Measurements from ENCODE around the gene MLLT10. TPM values are rescaled to one million over a fixed set of nuclear protein-coding genes. Genes with fewer than 3 reads are reported as not detected.

MLLT10 gene
- total RNA-seq, 1 experiment from 2014 or later, result 48.4 TPM

DNA sequence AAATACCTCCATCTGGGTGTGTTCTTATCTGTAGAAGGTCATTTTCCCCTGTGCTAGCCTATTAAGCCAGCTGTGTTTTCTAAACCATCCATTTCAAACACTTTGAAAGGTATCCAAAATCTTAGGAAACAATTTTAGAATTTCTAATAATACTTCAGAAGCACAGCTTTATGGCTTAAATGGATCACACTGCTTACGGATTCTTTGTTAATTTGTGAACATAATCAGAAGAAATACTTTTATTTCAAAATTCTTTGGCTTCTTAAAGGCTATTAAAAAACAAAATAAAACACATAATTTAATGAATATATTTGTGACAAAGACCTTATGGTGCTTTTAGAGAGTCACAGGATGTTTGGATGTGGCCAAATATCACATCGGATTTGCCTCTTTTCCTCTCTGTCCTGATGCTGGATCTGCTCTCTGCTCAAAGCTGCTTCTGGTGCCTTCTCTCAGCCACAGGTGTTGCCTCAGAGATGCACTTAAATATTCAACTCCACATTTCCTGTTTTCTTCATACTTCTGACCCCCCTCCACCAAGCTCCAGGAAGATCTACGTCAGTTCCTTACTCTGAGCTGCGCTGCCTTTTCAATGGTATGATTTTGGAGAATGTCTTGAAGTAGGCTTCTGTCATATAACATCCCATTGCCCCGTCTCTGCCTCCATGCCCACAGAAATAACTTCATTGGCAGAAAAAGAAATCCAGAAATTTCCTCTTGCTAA lies 230.6 kb downstream of the MLLT10 start:
- ChIA-PET CTCF (no interaction called here), POLR2A (ENCODE audit: unreplicated experiment) (no interaction called here)
- no peaks in the 10 kb centered on the region for H3K4me1 ChIP-seq (replicated peaks; ENCODE audit: insufficient read depth)
- no peaks in the 10 kb centered on the region for H3F3A ChIP-seq (ENCODE audit: insufficient read depth, low read depth)
- BruUV-seq (replicated peaks), result no TSS peak
- no peaks in the 10 kb centered on the region for H3K9me2 ChIP-seq (ENCODE audit: insufficient read depth)
- no peak overlapping the region for H3K4me2 ChIP-seq
- no peak overlapping the region for H3K4me3 ChIP-seq
- no peaks in the 10 kb centered on the region for H3K9me3 ChIP-seq (ENCODE audit: insufficient read depth, low read depth)
- no peaks in the 10 kb centered on the region for H4K20me1 ChIP-seq (ENCODE audit: insufficient read depth)
- no peak overlapping the region for H2AFZ ChIP-seq
- H3K27me3 ChIP-seq (ENCODE audit: insufficient read depth, low read depth), result no peaks in the 10 kb centered on the region
- no peaks in the 10 kb centered on the region for H3K36me3 ChIP-seq (ENCODE audit: low read depth)
- intact Hi-C loops (cut with micrococcal nuclease; ENCODE audit: unreplicated experiment), result no loop called here
- no peak overlapping the region for H3K27ac ChIP-seq
- DNase-seq, result no peak
- no peak for TF ChIP-seq EZH2 (IDR thresholded peaks at IDR 0.05; ENCODE audit: low read depth)
- TF ChIP-seq, protein P1, sequence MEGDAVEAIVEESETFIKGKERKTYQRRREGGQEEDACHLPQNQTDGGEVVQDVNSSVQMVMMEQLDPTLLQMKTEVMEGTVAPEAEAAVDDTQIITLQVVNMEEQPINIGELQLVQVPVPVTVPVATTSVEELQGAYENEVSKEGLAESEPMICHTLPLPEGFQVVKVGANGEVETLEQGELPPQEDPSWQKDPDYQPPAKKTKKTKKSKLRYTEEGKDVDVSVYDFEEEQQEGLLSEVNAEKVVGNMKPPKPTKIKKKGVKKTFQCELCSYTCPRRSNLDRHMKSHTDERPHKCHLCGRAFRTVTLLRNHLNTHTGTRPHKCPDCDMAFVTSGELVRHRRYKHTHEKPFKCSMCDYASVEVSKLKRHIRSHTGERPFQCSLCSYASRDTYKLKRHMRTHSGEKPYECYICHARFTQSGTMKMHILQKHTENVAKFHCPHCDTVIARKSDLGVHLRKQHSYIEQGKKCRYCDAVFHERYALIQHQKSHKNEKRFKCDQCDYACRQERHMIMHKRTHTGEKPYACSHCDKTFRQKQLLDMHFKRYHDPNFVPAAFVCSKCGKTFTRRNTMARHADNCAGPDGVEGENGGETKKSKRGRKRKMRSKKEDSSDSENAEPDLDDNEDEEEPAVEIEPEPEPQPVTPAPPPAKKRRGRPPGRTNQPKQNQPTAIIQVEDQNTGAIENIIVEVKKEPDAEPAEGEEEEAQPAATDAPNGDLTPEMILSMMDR (conservative IDR thresholded peaks at IDR 0.05), result no peak
- no peaks in the 10 kb centered on the region for H3K79me2 ChIP-seq (ENCODE audit: low read depth)

DNA sequence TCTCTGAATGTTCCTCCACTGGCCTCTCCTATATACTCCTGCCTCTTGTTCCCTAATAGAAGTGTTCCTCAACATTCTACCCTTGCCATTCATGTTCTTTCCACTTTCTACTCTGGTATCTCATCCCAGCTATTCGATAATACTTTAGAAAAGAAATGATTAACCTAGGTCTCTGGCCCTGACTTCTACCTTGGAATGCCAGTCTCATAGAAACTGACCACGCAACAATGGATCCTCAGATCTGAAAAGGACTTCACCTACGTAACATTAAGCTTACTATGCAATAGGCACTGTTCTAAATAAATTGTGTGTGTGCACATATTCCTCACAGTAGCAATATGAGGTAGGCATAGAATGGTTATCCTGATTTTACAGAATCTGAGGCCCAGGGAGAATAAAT lies 235.0 kb downstream of the MLLT10 start:
- no peak for DNase-seq
- TF ChIP-seq, protein P1 (conservative IDR thresholded peaks at IDR 0.05), result no peak
- no peak for TF ChIP-seq EZH2 (IDR thresholded peaks at IDR 0.05; ENCODE audit: low read depth)
- no TSS peak for BruUV-seq (replicated peaks)
- no peaks in the 10 kb centered on the region for H3K9me2 ChIP-seq (ENCODE audit: insufficient read depth)
- no peaks in the 10 kb centered on the region for H3K9me3 ChIP-seq (ENCODE audit: insufficient read depth, low read depth)
- H3K36me3 ChIP-seq (ENCODE audit: low read depth), result no peaks in the 10 kb centered on the region
- no peak overlapping the region for H2AFZ ChIP-seq
- no peaks in the 10 kb centered on the region for H3K4me1 ChIP-seq (replicated peaks; ENCODE audit: insufficient read depth)
- H3F3A ChIP-seq (ENCODE audit: insufficient read depth, low read depth), result no peaks in the 10 kb centered on the region
- H3K27ac ChIP-seq, result no peak overlapping the region
- intact Hi-C loops (cut with micrococcal nuclease; ENCODE audit: unreplicated experiment), result no loop called here
- no peak overlapping the region for H3K4me3 ChIP-seq
- H3K27me3 ChIP-seq (ENCODE audit: insufficient read depth, low read depth), result no peaks in the 10 kb centered on the region
- CTCF ChIA-PET, result no interaction called here
- POLR2A ChIA-PET (ENCODE audit: unreplicated experiment), result interaction anchor here (0.6 kb wide), 1 partner anchor 983 kb away, joined by 3 read pairs; no protein-coding TSS in a partner anchor
- no peak overlapping the region for H3K4me2 ChIP-seq
- no peaks in the 10 kb centered on the region for H4K20me1 ChIP-seq (ENCODE audit: insufficient read depth)
- H3K79me2 ChIP-seq (ENCODE audit: low read depth), result no peaks in the 10 kb centered on the region

DNA sequence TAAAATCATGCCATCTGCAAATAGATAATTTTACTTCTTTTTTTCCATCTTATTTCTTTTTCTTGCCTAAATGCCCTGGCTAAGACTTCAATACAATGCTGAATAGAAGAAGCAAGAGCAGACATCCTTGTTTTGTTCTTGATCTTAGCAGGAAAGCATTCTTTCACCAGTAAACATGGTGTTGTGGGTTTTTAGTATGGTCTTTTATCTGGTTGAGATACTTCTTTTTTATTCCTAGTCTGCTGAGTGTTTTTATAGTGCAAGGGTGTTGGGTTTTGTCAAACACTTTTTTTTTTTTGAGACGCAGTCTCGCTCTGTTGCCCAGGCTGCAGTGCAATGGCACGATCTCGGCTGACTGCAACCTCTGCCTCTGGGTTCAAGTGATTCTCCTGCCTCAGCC lies 237.2 kb downstream of the MLLT10 start:
- H3K9me3 ChIP-seq (ENCODE audit: insufficient read depth, low read depth), result no peaks in the 10 kb centered on the region
- ChIA-PET CTCF (no interaction called here), POLR2A (ENCODE audit: unreplicated experiment) (no interaction called here)
- H3K27me3 ChIP-seq (ENCODE audit: insufficient read depth, low read depth), result no peaks in the 10 kb centered on the region
- H3K36me3 ChIP-seq (ENCODE audit: low read depth), result no peaks in the 10 kb centered on the region
- H3K27ac ChIP-seq, result no peak overlapping the region
- H2AFZ ChIP-seq, result no peak overlapping the region
- H3K79me2 ChIP-seq (ENCODE audit: low read depth), result no peaks in the 10 kb centered on the region
- H3F3A ChIP-seq (ENCODE audit: insufficient read depth, low read depth), result no peaks in the 10 kb centered on the region
- TF ChIP-seq, protein P1 (conservative IDR thresholded peaks at IDR 0.05), result no peak
- no peak for TF ChIP-seq EZH2 (IDR thresholded peaks at IDR 0.05; ENCODE audit: low read depth)
- H3K4me3 ChIP-seq, result no peak overlapping the region
- no TSS peak for BruUV-seq (replicated peaks)
- intact Hi-C loops (cut with micrococcal nuclease; ENCODE audit: unreplicated experiment), result no loop called here
- DNase-seq, result no peak
- H4K20me1 ChIP-seq (ENCODE audit: insufficient read depth), result no peaks in the 10 kb centered on the region
- no peaks in the 10 kb centered on the region for H3K4me1 ChIP-seq (replicated peaks; ENCODE audit: insufficient read depth)
- H3K4me2 ChIP-seq, result no peak overlapping the region
- H3K9me2 ChIP-seq (ENCODE audit: insufficient read depth), result no peaks in the 10 kb centered on the region

Measured in PC-9 (cell line).